PC-9 (cell line): Measurements from ENCODE around the gene HDGFL2.

Source experiments
- CTCF ChIP-seq: fragments of 200-600 bp; sonication (generic); conservative IDR thresholded peaks from 2 replicates; pipeline ENCODE4 v1.6.1; 2017; ENCODE audit warnings: mixed run types, antibody characterized with exemption, mild to moderate bottlenecking, moderate library complexity
- EZH2 ChIP-seq: fragments of 200-600 bp; sonication (generic); IDR thresholded peaks from 2 replicates; pipeline ENCODE4 v1.8.0; 2017; ENCODE audit warnings: antibody characterized with exemption, low read depth

GRCh38 chr19:4531562-4532165 is 59.6 kb downstream of the HDGFL2 start:
- no peak for TF ChIP-seq CTCF
- no peak for TF ChIP-seq EZH2
